HepG2 (cell line): ENCODE data around the gene RASA1. TPM values are rescaled to one million over a fixed set of nuclear protein-coding genes. Genes with fewer than 3 reads are reported as not detected.

Experiments used
- ATAC-seq: fragments of 200-7000 bp; cut with Tn5 transposase; 3 replicates; pipeline ENCODE4 v1.9.1; 2020; ENCODE audit warnings: mild to moderate bottlenecking, moderate library complexity
- BruUV-seq: library from RNA; stranded (reverse); fragments of 400-500 nt; replicated peaks from 2 replicates; lab custom pipeline; 2021; lab: Mats Ljungman, UMichigan
- CTCF ChIA-PET: fragments of 300-600 bp; formaldehyde crosslinking; extraction: SDS; loops from one replicate; lab custom pipeline; 2021; ENCODE audit warnings: low total read pairs, inconsistent platforms, low intra/inter-chr PET ratio; lab: Yijun Ruan, JAX
- POLR2A ChIA-PET: fragments of 350-600 bp; sonication (Branson Sonifier 250); formaldehyde crosslinking; loops from one replicate; lab custom pipeline; 2020; ENCODE audit warnings: antibody characterized with exemption, inconsistent platforms; lab: Yijun Ruan, JAX
- DNase-seq: peaks from one replicate; pipeline ENCODE4 v3.0.0-alpha.2; 2015; ENCODE audit warnings: low spot score
- FAIRE-seq: peaks from 3 replicates; lab custom pipeline; 2011; peaks lifted over from hg19 to GRCh38; lab: Jason Lieb, UNC
- H2AFZ ChIP-seq: one replicate; pipeline ENCODE4 v1.6.1; 2011; ENCODE audit warnings: low read length, inconsistent platforms
- H3K27ac ChIP-seq: fragments of 300-600 bp; 3 replicates; pipeline ENCODE4 v1.8.0; 2011; ENCODE audit warnings: mixed run types, mild to moderate bottlenecking, mixed read lengths, low read length, inconsistent platforms; ENCODE audit not compliant: insufficient read depth; ENCODE audit errors: extremely low read length
- H3K27me3 ChIP-seq, 2 experiments: fragments of 200-600 bp in 1 of 2; 2 replicates in 1 of 2; 3 replicates in 1 of 2; pipeline versions ENCODE4 v1.6.0 to v1.8.0; 2011; ENCODE audit warnings: low read length in 2 of 2, mild to moderate bottlenecking in 2 of 2, moderate library complexity in 2 of 2, inconsistent platforms in 1 of 2; ENCODE audit not compliant: insufficient read depth in 2 of 2, control insufficient read depth in 1 of 2
- H3K36me3 ChIP-seq, 2 experiments: fragments of 200-600 bp in 1 of 2; replicated peaks in 1 of 2; 2 replicates in 1 of 2; 3 replicates in 1 of 2; pipeline versions ENCODE4 v1.5.1 to v1.8.0; 2011; ENCODE audit warnings: low read length in 2 of 2, inconsistent platforms in 1 of 2; ENCODE audit not compliant: insufficient read depth in 2 of 2, control insufficient read depth in 1 of 2
- H3K4me1 ChIP-seq: 2 replicates; pipeline ENCODE4 v1.5.1; 2012; ENCODE audit warnings: low read length, inconsistent platforms; ENCODE audit not compliant: insufficient read depth
- H3K4me2 ChIP-seq: 2 replicates; pipeline ENCODE4 v1.6.0; 2011; ENCODE audit warnings: low read depth, low read length, inconsistent platforms
- H3K4me3 ChIP-seq, 3 experiments: fragments of 200-600 bp in 1 of 3; sonication (generic), shearing (Covaris generic) in 1 of 3; replicated peaks in 1 of 3; 2 replicates each; pipeline ENCODE4 v1.5.1; 2011 to 2016; ENCODE audit warnings: low read length in 3 of 3, inconsistent platforms in 2 of 3, low read depth in 2 of 3, mild to moderate bottlenecking in 2 of 3, control low read depth in 1 of 3, mixed read lengths in 1 of 3; ENCODE audit not compliant: insufficient read depth in 1 of 3
- H3K79me2 ChIP-seq: one replicate; pipeline ENCODE4 v1.6.1; 2011; ENCODE audit warnings: low read length, inconsistent platforms; ENCODE audit not compliant: insufficient read depth
- H3K9ac ChIP-seq: 2 replicates; pipeline ENCODE4 v1.6.0; 2011; ENCODE audit warnings: mild to moderate bottlenecking, low read depth, low read length, inconsistent platforms; ENCODE audit not compliant: insufficient read depth
- H3K9me3 ChIP-seq: 2 replicates; pipeline ENCODE4 v1.5.1; 2012; ENCODE audit warnings: mild to moderate bottlenecking, low read length
- H4K20me1 ChIP-seq: 2 replicates; pipeline ENCODE4 v1.6.0; 2011; ENCODE audit warnings: inconsistent platforms, mild to moderate bottlenecking, low read length, moderate library complexity; ENCODE audit not compliant: insufficient read depth
- ATF7 ChIP-seq, 2 experiments: fragments of 450-650 bp in 1 of 2; sonication (generic) in 1 of 2; formaldehyde crosslinking in 1 of 2; IDR thresholded peaks; 2 replicates each; pipeline versions ENCODE4 v1.4.0 to v1.6.1; 2016 to 2020; ENCODE audit warnings: antibody characterized with exemption in 1 of 2, mild to moderate bottlenecking in 1 of 2, missing genetic modification reagents in 1 of 2
- CC2D1A ChIP-seq: sonication (generic); formaldehyde crosslinking; IDR thresholded peaks from 2 replicates; pipeline ENCODE4 v1.8.1; 2023; ENCODE audit warnings: mild to moderate bottlenecking, missing genetic modification reagents
- MYPOP ChIP-seq: sonication (generic); formaldehyde crosslinking; IDR thresholded peaks from 2 replicates; pipeline ENCODE4 v1.8.1; 2023; ENCODE audit warnings: mild to moderate bottlenecking, moderate library complexity, missing genetic modification reagents
- NCOR1 ChIP-seq: fragments of 200-600 bp; sonication (generic); IDR thresholded peaks from 2 replicates; pipeline ENCODE4 v1.7.0; 2017; ENCODE audit warnings: antibody characterized with exemption, low read length, borderline replicate concordance
- TERF1 ChIP-seq: sonication (generic); formaldehyde crosslinking; IDR thresholded peaks from 2 replicates; pipeline ENCODE4 v1.8.0; 2022; ENCODE audit warnings: mild to moderate bottlenecking, missing genetic modification reagents, moderate library complexity
- ZNF138 ChIP-seq: sonication (generic); formaldehyde crosslinking; IDR thresholded peaks from 2 replicates; pipeline ENCODE4 v1.5.0; 2020; ENCODE audit warnings: mild to moderate bottlenecking, low read depth, missing genetic modification reagents
- ZNF407 ChIP-seq: sonication (generic); formaldehyde crosslinking; IDR thresholded peaks from one replicate; pipeline ENCODE4 v1.5.1; 2020; ENCODE audit warnings: mild to moderate bottlenecking, missing genetic modification reagents; ENCODE audit errors: not compliant biosample characterization
- ZNF501 ChIP-seq: sonication (generic); formaldehyde crosslinking; IDR thresholded peaks from 2 replicates; pipeline ENCODE4 v1.5.1; 2020; ENCODE audit warnings: mild to moderate bottlenecking, moderate library complexity, missing genetic modification reagents
- ZNF574 ChIP-seq: sonication (generic); formaldehyde crosslinking; IDR thresholded peaks from 2 replicates; pipeline ENCODE4 v1.4.0; 2020; ENCODE audit warnings: missing genetic modification reagents
- in situ Hi-C: cut with HindIII; loops from 2 replicates; pipeline ENCODE4 v1.10.0; 2017; ENCODE audit warnings: low pct_unique_long_range_greater_than_20kb; ENCODE audit not compliant: extremely low pct_ligation_motif_present
- intact Hi-C: fragments of 100-400 bp; cut with micrococcal nuclease; formaldehyde crosslinking; loops from one replicate; pipeline ENCODE4 v1.10.0; 2022; ENCODE audit not compliant: unreplicated experiment
- polyA plus RNA-seq, 8 experiments: library from polyadenylated mRNA; depleted of rRNA in 3 of 8; stranded (reverse) in 7 of 8; unstranded in 1 of 8; fragments of >200 nt; fragmentation: Illumina TruSeq in 4 of 8; extraction: Trizol in 4 of 8; gene quantifications; 2 replicates each; pipeline versions ENCODE4 v1.2.1 to v1.2.3, GENCODE V29; 2011 to 2016; ENCODE audit warnings: low read depth in 4 of 8, missing spikeins in 1 of 8, mixed read lengths in 1 of 8; ENCODE audit not compliant: insufficient read depth in 1 of 8
- total RNA-seq, 5 experiments: library from RNA; depleted of rRNA; stranded (reverse); fragments of >200 nt; fragmentation: Illumina TruSeq; extraction: Trizol; gene quantifications; 2 replicates each; pipeline ENCODE4 v1.2.3, GENCODE V29; 2016; ENCODE audit warnings: low read depth in 1 of 5

RASA1 gene
- total and polyA plus RNA-seq, 2 of the 13 experiments (the other 11 are each of a cell fraction or from before 2014, with no cell fraction given), result 19.5 to 20.5 TPM

- CTCF ChIA-PET, result no interaction called here
- Histone ChIP-seq H3K27me3 (no peaks in the 10 kb centered on the region), H3K36me3 (no peaks in the 10 kb centered on the region), H3K9ac (no peak overlapping the region), H3K4me3 (no peak overlapping the region), H4K20me1 (no peaks in the 10 kb centered on the region), H3K9me3 (no peaks in the 10 kb centered on the region), H3K4me2 (no peak overlapping the region), H3K79me2 (no peaks in the 10 kb centered on the region), H2AFZ (no peak overlapping the region), H3K4me1 (no peaks in the 10 kb centered on the region), H3K27ac (no peak overlapping the region)
- DNase-seq (no peak), FAIRE-seq (no peak), ATAC-seq (no peak)
- BruUV-seq, result no TSS peak
- in situ Hi-C loops, result loop anchor here (25.0 kb wide), 1 partner anchor 1269 kb away; no protein-coding TSS in a partner anchor
- intact Hi-C loops, result no loop called here
- POLR2A ChIA-PET, result no interaction called here
- TF ChIP-seq ATF7 (IDR thresholded peaks at IDR 0.05) (no peak), ATF7 (CRISPR knock-in tag; IDR thresholded peaks at IDR 0.05) (no peak), ZNF501 (no peak), MYPOP (CRISPR knock-in tag) (no peak), NCOR1 (no peak), ZNF407 (CRISPR knock-in tag) (no peak), CC2D1A (CRISPR knock-in tag) (no peak), TERF1 (no peak), ZNF138 (CRISPR knock-in tag) (no peak), ZNF574 (CRISPR knock-in tag) (no peak)
These were observed 150.8 kb downstream of the RASA1 start for GRCh38 chr5:87418506-87418905.
